Measurements from ENCODE around the gene SERPINA3. TPM values are rescaled to one million over a fixed set of nuclear protein-coding genes. Genes with fewer than 3 reads are reported as not detected.

Gene SERPINA3
- total RNA-seq = 100 to 1,000 TPM in 1 of 4 donors, 10 to 100 TPM in 3; 80.9 to 233 (median 97.9) TPM
- polyA plus RNA-seq = 10 to 100 TPM in 2 of 3 donors, 1 to 10 TPM in 1; 2.3 to 94.5 (median 59.5) TPM

DNA sequence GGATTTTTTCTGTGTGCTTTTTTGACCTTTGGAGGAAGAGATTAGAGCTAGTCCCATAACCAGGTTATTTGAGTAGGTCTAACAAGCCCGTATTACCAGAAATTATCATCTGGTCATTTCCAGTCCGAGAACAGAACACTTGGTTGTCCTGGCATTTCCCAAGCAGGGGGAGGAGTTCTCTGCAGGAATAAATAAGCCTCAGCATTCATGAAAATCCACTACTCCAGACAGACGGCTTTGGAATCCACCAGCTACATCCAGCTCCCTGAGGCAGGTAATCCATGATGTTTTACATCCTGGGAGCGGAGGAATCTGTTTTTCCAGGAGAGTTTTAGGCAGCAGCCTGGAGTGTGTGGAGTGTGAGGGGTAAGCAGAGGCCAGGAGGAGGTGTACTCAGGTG lies at the start of gene SERPINA3:
SERPINA3 (plus strand) TSS at position 218 of the 400 bp plus-strand sequence. CDS start 2,051 bp downstream, outside the sequence.
- H3K4me3 ChIP-seq = peak within 1 kb of the TSS in 2 of 4 donors; percentile 18 to 21
- 66 to 67% methylated on average over 4 of the region's 4 CpGs for WGBS, 2 donors

DNA sequence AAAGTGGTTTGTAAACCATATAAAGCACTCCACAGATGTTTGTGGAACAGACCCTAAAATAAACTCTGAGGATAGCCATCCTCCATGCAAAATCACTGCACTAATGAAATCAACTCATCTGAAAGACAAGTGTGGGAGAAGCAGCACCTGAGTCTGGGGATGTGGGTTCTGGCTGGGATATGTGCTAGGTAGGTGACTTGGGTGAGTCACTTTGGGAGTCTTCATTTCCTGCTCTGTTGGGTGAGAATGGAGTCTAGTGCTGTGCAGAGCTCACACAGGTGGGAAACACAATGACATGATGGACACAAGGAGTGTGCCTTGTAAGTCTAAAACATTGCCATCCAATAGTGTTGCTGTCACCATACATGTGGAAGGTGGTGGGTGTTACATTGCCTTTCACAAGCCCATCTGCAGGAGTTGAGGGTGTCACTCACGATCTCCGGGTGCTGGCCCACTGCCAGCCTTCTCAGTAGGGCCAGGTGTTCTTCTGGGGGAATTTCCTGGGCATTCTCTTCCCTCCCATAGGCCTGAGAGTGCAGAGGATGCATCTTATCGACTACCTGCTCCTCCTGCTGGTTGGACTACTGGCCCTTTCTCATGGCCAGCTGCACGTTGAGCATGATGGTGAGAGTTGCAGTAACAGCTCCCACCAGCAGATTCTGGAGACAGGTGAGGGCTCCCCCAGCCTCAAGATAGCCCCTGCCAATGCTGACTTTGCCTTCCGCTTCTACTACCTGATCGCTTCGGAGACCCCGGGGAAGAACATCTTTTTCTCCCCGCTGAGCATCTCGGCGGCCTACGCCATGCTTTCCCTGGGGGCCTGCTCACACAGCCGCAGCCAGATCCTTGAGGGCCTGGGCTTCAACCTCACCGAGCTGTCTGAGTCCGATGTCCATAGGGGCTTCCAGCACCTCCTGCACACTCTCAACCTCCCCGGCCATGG lies 49.0 kb upstream of the SERPINA3 start:
- Histone ChIP-seq H3K27me3 (no peaks in the 10 kb centered on the region), H3K4me3 (no peak overlapping the region), H3K27ac (no peak overlapping the region), H3K9me3 (no peaks in the 10 kb centered on the region), H3K36me3 (no peaks in the 10 kb centered on the region), H3K4me1 (no peaks in the 10 kb centered on the region)
- DNase-seq = no peak
- WGBS, 2 donors = 86 to 93% methylated on average over 16 of the region's 16 CpGs
- intact Hi-C loops (cut with DNase I) = no loop called here
- no peak for TF ChIP-seq POLR2AphosphoS5 (IDR thresholded peaks at IDR 0.05)
- no peak for TF ChIP-seq POLR2A (IDR thresholded peaks at IDR 0.05)
- TF ChIP-seq, protein P1, sequence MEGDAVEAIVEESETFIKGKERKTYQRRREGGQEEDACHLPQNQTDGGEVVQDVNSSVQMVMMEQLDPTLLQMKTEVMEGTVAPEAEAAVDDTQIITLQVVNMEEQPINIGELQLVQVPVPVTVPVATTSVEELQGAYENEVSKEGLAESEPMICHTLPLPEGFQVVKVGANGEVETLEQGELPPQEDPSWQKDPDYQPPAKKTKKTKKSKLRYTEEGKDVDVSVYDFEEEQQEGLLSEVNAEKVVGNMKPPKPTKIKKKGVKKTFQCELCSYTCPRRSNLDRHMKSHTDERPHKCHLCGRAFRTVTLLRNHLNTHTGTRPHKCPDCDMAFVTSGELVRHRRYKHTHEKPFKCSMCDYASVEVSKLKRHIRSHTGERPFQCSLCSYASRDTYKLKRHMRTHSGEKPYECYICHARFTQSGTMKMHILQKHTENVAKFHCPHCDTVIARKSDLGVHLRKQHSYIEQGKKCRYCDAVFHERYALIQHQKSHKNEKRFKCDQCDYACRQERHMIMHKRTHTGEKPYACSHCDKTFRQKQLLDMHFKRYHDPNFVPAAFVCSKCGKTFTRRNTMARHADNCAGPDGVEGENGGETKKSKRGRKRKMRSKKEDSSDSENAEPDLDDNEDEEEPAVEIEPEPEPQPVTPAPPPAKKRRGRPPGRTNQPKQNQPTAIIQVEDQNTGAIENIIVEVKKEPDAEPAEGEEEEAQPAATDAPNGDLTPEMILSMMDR (IDR thresholded peaks at IDR 0.05) = no peak
- TF ChIP-seq EP300 (IDR thresholded peaks at IDR 0.05) = no peak

More for the DNA sequence above, at the start of gene SERPINA3:
- H3K9me3 ChIP-seq = peaks cover 0 to 3% (median 2%) of the 10 kb centered on the region in 4 donors
- peak; percentile 67 for DNase-seq
- H3K27me3 ChIP-seq = no peaks in the 10 kb centered on the region
- H3K36me3 ChIP-seq = no peaks in the 10 kb centered on the region
- H3K27ac ChIP-seq = peak within 1 kb of the TSS; percentile 10 to 64 (median 53)
- intact Hi-C loops (cut with DNase I) = no loop called here
- no peaks in the 10 kb centered on the region for H3K4me1 ChIP-seq
- TF ChIP-seq, protein P1 (IDR thresholded peaks at IDR 0.05) = no peak
- no peak for TF ChIP-seq EP300 (IDR thresholded peaks at IDR 0.05)
- TF ChIP-seq POLR2AphosphoS5 (IDR thresholded peaks at IDR 0.05) = peak; percentile 46 to 66 (median 58)
- no peak for TF ChIP-seq POLR2A (IDR thresholded peaks at IDR 0.05)

DNA sequence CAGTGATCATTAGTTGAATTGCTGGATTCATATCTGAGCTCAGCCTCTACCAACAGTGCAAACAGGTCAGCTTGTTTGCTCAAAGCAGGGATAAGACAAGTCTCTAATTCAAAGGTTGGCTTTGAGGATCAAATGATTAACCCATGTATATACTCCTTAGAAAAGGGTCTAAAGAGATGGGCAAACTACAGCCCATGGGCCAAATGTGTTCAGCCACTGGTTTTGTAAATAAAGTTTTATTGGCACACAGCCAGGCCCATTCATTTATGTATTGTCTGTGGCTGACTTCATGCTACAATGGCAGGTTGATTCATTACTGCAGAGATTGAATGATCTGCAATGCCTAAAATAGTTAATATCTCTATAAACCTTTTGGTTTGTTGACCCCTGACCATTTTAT lies 47.8 kb upstream of the SERPINA3 start:
- no peaks in the 10 kb centered on the region for H3K4me1 ChIP-seq
- H3K36me3 ChIP-seq = no peaks in the 10 kb centered on the region
- no peak for TF ChIP-seq POLR2AphosphoS5 (IDR thresholded peaks at IDR 0.05)
- TF ChIP-seq POLR2A (IDR thresholded peaks at IDR 0.05) = no peak
- TF ChIP-seq, protein P1 (IDR thresholded peaks at IDR 0.05) = no peak
- TF ChIP-seq EP300 (IDR thresholded peaks at IDR 0.05) = no peak
- H3K27ac ChIP-seq = no peak overlapping the region
- intact Hi-C loops (cut with DNase I) = no loop called here
- H3K27me3 ChIP-seq = no peaks in the 10 kb centered on the region
- no peak overlapping the region for H3K4me3 ChIP-seq
- no peak for DNase-seq
- no peaks in the 10 kb centered on the region for H3K9me3 ChIP-seq

DNA sequence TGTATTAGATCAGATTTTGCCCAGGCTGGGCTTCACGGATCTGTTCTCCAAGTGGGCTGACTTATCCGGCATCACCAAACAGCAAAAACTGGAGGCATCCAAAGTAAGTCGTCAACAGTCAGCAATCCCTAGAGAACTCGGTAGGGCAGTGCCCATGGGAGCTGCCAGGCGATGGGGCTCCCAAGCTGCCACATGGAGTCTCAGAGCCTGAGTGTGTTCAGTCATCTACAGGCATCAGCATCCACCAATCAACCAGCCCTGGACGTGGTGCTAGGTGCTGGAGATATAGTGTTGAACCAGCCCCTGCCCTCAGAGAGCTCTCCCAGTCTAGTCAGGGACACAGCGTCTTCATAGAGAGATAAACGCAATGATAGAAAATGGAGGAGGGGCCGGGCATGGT lies 44.0 kb upstream of the SERPINA3 start:
- no peaks in the 10 kb centered on the region for H3K27me3 ChIP-seq
- TF ChIP-seq, protein P1 (IDR thresholded peaks at IDR 0.05) = no peak
- TF ChIP-seq POLR2AphosphoS5 (IDR thresholded peaks at IDR 0.05) (no peak), POLR2A (IDR thresholded peaks at IDR 0.05) (no peak), EP300 (IDR thresholded peaks at IDR 0.05) (no peak)
- H3K4me3 ChIP-seq = no peak overlapping the region
- no peak for DNase-seq
- intact Hi-C loops (cut with DNase I) = no loop called here
- H3K27ac ChIP-seq = no peak overlapping the region
- 89 to 91% methylated on average over 9 of the region's 9 CpGs for WGBS, 2 donors
- no peaks in the 10 kb centered on the region for H3K36me3 ChIP-seq
- H3K9me3 ChIP-seq = no peaks in the 10 kb centered on the region
- H3K4me1 ChIP-seq = no peaks in the 10 kb centered on the region

Data from sigmoid colon (tissue), 7 donors.